ENCODE results near the gene ZNF804B.

ZNF804B gene

GRCh38 chr7:88801046-88801445, 41.5 kb downstream of the ZNF804B start:
- H3K4me1 ChIP-seq (ENCODE audit: control insufficient read depth in 1 of 2, insufficient read depth in 2 of 2, low read length in 2 of 2): no peaks in the 10 kb centered on the region
- H4K12ac ChIP-seq (ENCODE audit: low read depth, low read length): no peak overlapping the region
- no peak overlapping the region for H3K4me2 ChIP-seq (ENCODE audit: low read length)
- H3K4ac ChIP-seq (ENCODE audit: low read depth, low read length): no peak overlapping the region
- no peak overlapping the region for H2BK12ac ChIP-seq (ENCODE audit: low read length)
- no peak overlapping the region for H3K18ac ChIP-seq (ENCODE audit: low read length)
- H3K79me1 ChIP-seq (ENCODE audit: low read length): no peaks in the 10 kb centered on the region
- no peak overlapping the region for H2BK120ac ChIP-seq (ENCODE audit: insufficient read depth, low read length, poor library complexity)
- no peaks in the 10 kb centered on the region for H3K79me2 ChIP-seq (ENCODE audit: control insufficient read depth, insufficient read depth, low read length, poor library complexity)
- H4K91ac ChIP-seq (ENCODE audit: low read depth, low read length): no peak overlapping the region
- no peak overlapping the region for H3K14ac ChIP-seq (ENCODE audit: low read length)
- no peaks in the 10 kb centered on the region for H3K27me3 ChIP-seq (ENCODE audit: insufficient read depth, low read length)
- H3K27ac ChIP-seq (ENCODE audit: low read depth, low read length): no peak overlapping the region
- H3K9me3 ChIP-seq (ENCODE audit: insufficient read depth, low read depth, low read length): no peaks in the 10 kb centered on the region
- no peak overlapping the region for H3K23ac ChIP-seq (ENCODE audit: low read length)
- H3K9ac ChIP-seq (ENCODE audit: low read length): no peak overlapping the region
- H3K4me3 ChIP-seq (ENCODE audit: low read depth, low read length): no peak overlapping the region
- WGBS (ENCODE audit: extremely low coverage, insufficient coverage, insufficient read length): no CpG with 5 or more reads among the region's 3 CpGs
- H2AK5ac ChIP-seq (ENCODE audit: low read length): no peak overlapping the region
- H2AFZ ChIP-seq (ENCODE audit: insufficient read depth, low read length, poor library complexity): no peak overlapping the region
- no peak overlapping the region for H4K8ac ChIP-seq (ENCODE audit: low read depth, low read length)
- H3K36me3 ChIP-seq (ENCODE audit: control insufficient read depth in 1 of 2, insufficient read depth in 2 of 2, low read length in 2 of 2): no peaks in the 10 kb centered on the region
- no peak for DNase-seq
- no peak overlapping the region for H2BK5ac ChIP-seq (ENCODE audit: low read depth, low read length, poor library complexity)

- H2AK5ac ChIP-seq (ENCODE audit: low read length): no peak overlapping the region
- WGBS (ENCODE audit: extremely low coverage, insufficient coverage, insufficient read length): no CpG with 5 or more reads among the region's 2 CpGs
- no peak overlapping the region for H4K91ac ChIP-seq (ENCODE audit: low read depth, low read length)
- H3K9me3 ChIP-seq (ENCODE audit: insufficient read depth, low read depth, low read length): no peaks in the 10 kb centered on the region
- H3K4ac ChIP-seq (ENCODE audit: low read depth, low read length): no peak overlapping the region
- H3K27me3 ChIP-seq (ENCODE audit: insufficient read depth, low read length): no peaks in the 10 kb centered on the region
- H2BK120ac ChIP-seq (ENCODE audit: insufficient read depth, low read length, poor library complexity): no peak overlapping the region
- no peak overlapping the region for H3K4me3 ChIP-seq (ENCODE audit: low read depth, low read length)
- no peaks in the 10 kb centered on the region for H3K79me2 ChIP-seq (ENCODE audit: control insufficient read depth, insufficient read depth, low read length, poor library complexity)
- no peak for DNase-seq
- H3K9ac ChIP-seq (ENCODE audit: low read length): no peak overlapping the region
- no peak overlapping the region for H3K18ac ChIP-seq (ENCODE audit: low read length)
- no peak overlapping the region for H2BK5ac ChIP-seq (ENCODE audit: low read depth, low read length, poor library complexity)
- no peak overlapping the region for H3K14ac ChIP-seq (ENCODE audit: low read length)
- H4K8ac ChIP-seq (ENCODE audit: low read depth, low read length): no peak overlapping the region
- no peak overlapping the region for H3K4me2 ChIP-seq (ENCODE audit: low read length)
- no peaks in the 10 kb centered on the region for H3K4me1 ChIP-seq (ENCODE audit: control insufficient read depth in 1 of 2, insufficient read depth in 2 of 2, low read length in 2 of 2)
- no peaks in the 10 kb centered on the region for H3K79me1 ChIP-seq (ENCODE audit: low read length)
- no peak overlapping the region for H2BK12ac ChIP-seq (ENCODE audit: low read length)
- H4K12ac ChIP-seq (ENCODE audit: low read depth, low read length): no peak overlapping the region
- H3K36me3 ChIP-seq (ENCODE audit: control insufficient read depth in 1 of 2, insufficient read depth in 2 of 2, low read length in 2 of 2): no peaks in the 10 kb centered on the region
- H3K23ac ChIP-seq (ENCODE audit: low read length): no peak overlapping the region
- H2AFZ ChIP-seq (ENCODE audit: insufficient read depth, low read length, poor library complexity): no peak overlapping the region
- H3K27ac ChIP-seq (ENCODE audit: low read depth, low read length): no peak overlapping the region
Observed at GRCh38 chr7:88806280-88807037, 47.0 kb downstream of the ZNF804B start.

GRCh38 chr7:88818552-88818951, 59.1 kb downstream of the ZNF804B start:
- H3K18ac ChIP-seq (ENCODE audit: low read length): no peak overlapping the region
- no peak for DNase-seq
- no peak overlapping the region for H4K12ac ChIP-seq (ENCODE audit: low read depth, low read length)
- no peak overlapping the region for H2AK5ac ChIP-seq (ENCODE audit: low read length)
- H3K4me3 ChIP-seq (ENCODE audit: low read depth, low read length): no peak overlapping the region
- no peak overlapping the region for H3K4ac ChIP-seq (ENCODE audit: low read depth, low read length)
- H3K27ac ChIP-seq (ENCODE audit: low read depth, low read length): no peak overlapping the region
- no peak overlapping the region for H4K91ac ChIP-seq (ENCODE audit: low read depth, low read length)
- H3K4me2 ChIP-seq (ENCODE audit: low read length): no peak overlapping the region
- no peaks in the 10 kb centered on the region for H3K9me3 ChIP-seq (ENCODE audit: insufficient read depth, low read depth, low read length)
- H2BK120ac ChIP-seq (ENCODE audit: insufficient read depth, low read length, poor library complexity): no peak overlapping the region
- H3K9ac ChIP-seq (ENCODE audit: low read length): no peak overlapping the region
- no peaks in the 10 kb centered on the region for H3K27me3 ChIP-seq (ENCODE audit: insufficient read depth, low read length)
- H3K4me1 ChIP-seq (ENCODE audit: control insufficient read depth in 1 of 2, insufficient read depth in 2 of 2, low read length in 2 of 2): no peaks in the 10 kb centered on the region
- no peak overlapping the region for H4K8ac ChIP-seq (ENCODE audit: low read depth, low read length)
- H3K79me2 ChIP-seq (ENCODE audit: control insufficient read depth, insufficient read depth, low read length, poor library complexity): no peaks in the 10 kb centered on the region
- no peak overlapping the region for H2BK12ac ChIP-seq (ENCODE audit: low read length)
- no peak overlapping the region for H3K14ac ChIP-seq (ENCODE audit: low read length)
- H2AFZ ChIP-seq (ENCODE audit: insufficient read depth, low read length, poor library complexity): no peak overlapping the region
- H3K23ac ChIP-seq (ENCODE audit: low read length): no peak overlapping the region
- H2BK5ac ChIP-seq (ENCODE audit: low read depth, low read length, poor library complexity): no peak overlapping the region
- H3K36me3 ChIP-seq (ENCODE audit: control insufficient read depth in 1 of 2, insufficient read depth in 2 of 2, low read length in 2 of 2): no peaks in the 10 kb centered on the region
- no peaks in the 10 kb centered on the region for H3K79me1 ChIP-seq (ENCODE audit: low read length)

- WGBS (ENCODE audit: extremely low coverage, insufficient coverage, insufficient read length): no CpG with 5 or more reads among the region's 3 CpGs
- H2AK5ac ChIP-seq (ENCODE audit: low read length): no peak overlapping the region
- H4K91ac ChIP-seq (ENCODE audit: low read depth, low read length): no peak overlapping the region
- no peak overlapping the region for H3K4me3 ChIP-seq (ENCODE audit: low read depth, low read length)
- H4K8ac ChIP-seq (ENCODE audit: low read depth, low read length): no peak overlapping the region
- no peaks in the 10 kb centered on the region for H3K27me3 ChIP-seq (ENCODE audit: insufficient read depth, low read length)
- no peak overlapping the region for H3K4ac ChIP-seq (ENCODE audit: low read depth, low read length)
- no peaks in the 10 kb centered on the region for H3K9me3 ChIP-seq (ENCODE audit: insufficient read depth, low read depth, low read length)
- H2BK12ac ChIP-seq (ENCODE audit: low read length): no peak overlapping the region
- no peak overlapping the region for H3K9ac ChIP-seq (ENCODE audit: low read length)
- no peaks in the 10 kb centered on the region for H3K79me1 ChIP-seq (ENCODE audit: low read length)
- H3K18ac ChIP-seq (ENCODE audit: low read length): no peak overlapping the region
- H3K4me2 ChIP-seq (ENCODE audit: low read length): no peak overlapping the region
- H3K36me3 ChIP-seq (ENCODE audit: control insufficient read depth in 1 of 2, insufficient read depth in 2 of 2, low read length in 2 of 2): no peaks in the 10 kb centered on the region
- H3K23ac ChIP-seq (ENCODE audit: low read length): no peak overlapping the region
- H2BK120ac ChIP-seq (ENCODE audit: insufficient read depth, low read length, poor library complexity): no peak overlapping the region
- no peak overlapping the region for H4K12ac ChIP-seq (ENCODE audit: low read depth, low read length)
- H3K4me1 ChIP-seq (ENCODE audit: control insufficient read depth in 1 of 2, insufficient read depth in 2 of 2, low read length in 2 of 2): no peaks in the 10 kb centered on the region
- H3K79me2 ChIP-seq (ENCODE audit: control insufficient read depth, insufficient read depth, low read length, poor library complexity): no peaks in the 10 kb centered on the region
- no peak overlapping the region for H2BK5ac ChIP-seq (ENCODE audit: low read depth, low read length, poor library complexity)
- no peak overlapping the region for H3K27ac ChIP-seq (ENCODE audit: low read depth, low read length)
- H2AFZ ChIP-seq (ENCODE audit: insufficient read depth, low read length, poor library complexity): no peak overlapping the region
- no peak for DNase-seq
- H3K14ac ChIP-seq (ENCODE audit: low read length): no peak overlapping the region
Observed at GRCh38 chr7:88826222-88826621, 66.7 kb downstream of the ZNF804B start.
